ENCODE data around the gene DENND6A. TPM values are rescaled to one million over a fixed set of nuclear protein-coding genes. Genes with fewer than 3 reads are reported as not detected.

DENND6A gene
- total RNA-seq, 2 experiments from 2014 or later, result 25.5 to 34.6 TPM

GRCh38 chr3:57598765-57599360 lies 94.0 kb downstream of the DENND6A start:
- peak overlapping the region; percentile 74 for H3K27ac ChIP-seq (ENCODE audit: low read depth, low read length, poor library complexity, severe bottlenecking)
- DNase-seq (ENCODE audit: low spot score), result no peak
- ChIA-PET POLR2A (interaction anchor here (0.7 to 1.7 kb wide), 6 partner anchors 11 to 165 kb away, joined by 3 to 5 read pairs (median 3); partner anchors contain the start of gene SLMAP), CTCF (ENCODE audit: unreplicated experiment) (no interaction called here)
- H2AFZ ChIP-seq (ENCODE audit: low read length), result no peak overlapping the region
- no peaks in the 10 kb centered on the region for H3K9me3 ChIP-seq (ENCODE audit: low read length)
- H4K20me1 ChIP-seq (ENCODE audit: insufficient read depth, low read length), result peaks cover 23% of the 10 kb centered on the region
- H3K4me1 ChIP-seq (ENCODE audit: insufficient read depth, low read length, poor library complexity, severe bottlenecking), result peaks cover 26% of the 10 kb centered on the region
- no peaks in the 10 kb centered on the region for H3K9me2 ChIP-seq (ENCODE audit: insufficient read depth, low read length)
- intact Hi-C loops (cut with micrococcal nuclease; ENCODE audit: unreplicated experiment), result no loop called here
- H3K79me2 ChIP-seq (ENCODE audit: insufficient read depth, low read depth, low read length), result peaks cover 49% of the 10 kb centered on the region
- peak overlapping the region; percentile 89 for H3K4me2 ChIP-seq (ENCODE audit: low read length)
- peaks cover 22% of the 10 kb centered on the region for H3K36me3 ChIP-seq (ENCODE audit: insufficient read depth, low read length)
- H3K4me3 ChIP-seq (ENCODE audit: low read depth, low read length, poor library complexity, severe bottlenecking), result peak overlapping the region; percentile 84
- TF ChIP-seq, protein P1, sequence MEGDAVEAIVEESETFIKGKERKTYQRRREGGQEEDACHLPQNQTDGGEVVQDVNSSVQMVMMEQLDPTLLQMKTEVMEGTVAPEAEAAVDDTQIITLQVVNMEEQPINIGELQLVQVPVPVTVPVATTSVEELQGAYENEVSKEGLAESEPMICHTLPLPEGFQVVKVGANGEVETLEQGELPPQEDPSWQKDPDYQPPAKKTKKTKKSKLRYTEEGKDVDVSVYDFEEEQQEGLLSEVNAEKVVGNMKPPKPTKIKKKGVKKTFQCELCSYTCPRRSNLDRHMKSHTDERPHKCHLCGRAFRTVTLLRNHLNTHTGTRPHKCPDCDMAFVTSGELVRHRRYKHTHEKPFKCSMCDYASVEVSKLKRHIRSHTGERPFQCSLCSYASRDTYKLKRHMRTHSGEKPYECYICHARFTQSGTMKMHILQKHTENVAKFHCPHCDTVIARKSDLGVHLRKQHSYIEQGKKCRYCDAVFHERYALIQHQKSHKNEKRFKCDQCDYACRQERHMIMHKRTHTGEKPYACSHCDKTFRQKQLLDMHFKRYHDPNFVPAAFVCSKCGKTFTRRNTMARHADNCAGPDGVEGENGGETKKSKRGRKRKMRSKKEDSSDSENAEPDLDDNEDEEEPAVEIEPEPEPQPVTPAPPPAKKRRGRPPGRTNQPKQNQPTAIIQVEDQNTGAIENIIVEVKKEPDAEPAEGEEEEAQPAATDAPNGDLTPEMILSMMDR (conservative IDR thresholded peaks at IDR 0.05; ENCODE audit: low read length), result no peak
- TF ChIP-seq EZH2phosphoT487 (IDR thresholded peaks at IDR 0.05; ENCODE audit: borderline replicate concordance, low read depth, low read length), result no peak
- no TSS peak for BruUV-seq (replicated peaks)

DNA sequence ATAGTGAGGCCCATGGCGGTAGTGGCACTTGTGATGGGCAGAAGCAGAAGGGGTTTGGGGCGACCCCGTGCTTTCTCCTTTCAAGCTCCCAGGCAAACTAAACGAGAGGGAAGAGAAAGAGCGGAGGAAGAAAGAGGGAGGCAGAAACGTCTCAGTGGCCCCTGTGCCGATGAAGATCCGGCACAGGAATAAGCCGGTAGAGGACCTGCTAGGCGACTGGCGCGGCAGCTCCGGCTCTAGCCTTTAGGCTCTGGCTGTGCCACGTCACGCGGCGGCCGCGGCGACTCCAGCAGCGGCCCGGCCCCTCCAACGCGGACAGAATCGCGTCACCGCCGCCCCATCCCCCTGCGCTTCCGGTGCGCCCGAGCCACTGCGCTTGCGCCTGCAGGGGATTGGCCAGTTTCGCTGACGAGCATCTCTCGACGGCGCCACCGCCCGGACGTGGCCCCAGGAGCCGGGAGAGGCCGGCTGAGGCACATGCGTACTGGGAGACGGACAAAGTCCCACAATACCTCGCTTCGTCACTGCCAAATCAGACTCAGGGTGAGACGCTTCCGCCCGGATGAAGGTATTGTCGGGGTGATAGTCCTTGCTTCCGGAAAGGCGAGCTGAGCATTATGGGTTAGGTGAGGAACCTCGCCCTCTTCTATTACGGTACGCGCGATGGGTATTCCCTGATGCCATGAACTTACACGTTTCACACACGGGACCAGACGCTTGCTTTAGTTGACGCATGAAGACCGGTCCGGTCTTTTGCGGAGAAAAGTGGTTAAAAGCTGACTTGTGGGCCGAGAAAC lies 95.6 kb downstream of the DENND6A start, which contains the start of gene ARF4:
Gene ARF4 (minus strand): TSS at position 218 of the 797 bp plus-strand sequence. CDS start 204 bp downstream, at position 14.
- peaks cover 32% of the 10 kb centered on the region for H4K20me1 ChIP-seq (ENCODE audit: insufficient read depth, low read length)
- BruUV-seq (replicated peaks), result no TSS peak
- peaks cover 64% of the 10 kb centered on the region for H3K79me2 ChIP-seq (ENCODE audit: insufficient read depth, low read depth, low read length)
- peaks cover 35% of the 10 kb centered on the region; the same call in 1 of the 2 replicates for H3K36me3 ChIP-seq (ENCODE audit: insufficient read depth, low read length)
- H3K9me2 ChIP-seq (ENCODE audit: insufficient read depth, low read length), result no peaks in the 10 kb centered on the region
- intact Hi-C loops (cut with micrococcal nuclease; ENCODE audit: unreplicated experiment), result loop anchor here (1.0 to 2.0 kb wide), 4 partner anchors 40 to 369 kb away; partner anchors contain the start of gene SLMAP
- no peak for TF ChIP-seq EZH2phosphoT487 (IDR thresholded peaks at IDR 0.05; ENCODE audit: borderline replicate concordance, low read depth, low read length)
- TF ChIP-seq, protein P1 (conservative IDR thresholded peaks at IDR 0.05; ENCODE audit: low read length), result peak; percentile 43; the same call in 1 of the 2 replicates
- CTCF ChIA-PET (ENCODE audit: unreplicated experiment), result interaction anchor here (0.6 kb wide), 1 partner anchor 865 kb away, joined by 3 read pairs; no protein-coding TSS in a partner anchor
- H3K4me3 ChIP-seq (ENCODE audit: low read depth, low read length, poor library complexity, severe bottlenecking), result peak within 1 kb of the TSS; percentile 90
- POLR2A ChIA-PET, result interaction anchor here (0.7 to 2.1 kb wide), 5 partner anchors 15 to 214 kb away, joined by 3 to 7 read pairs (median 4); partner anchors contain the start of gene PDE12
- no peaks in the 10 kb centered on the region for H3K9me3 ChIP-seq (ENCODE audit: low read length)
- peak; percentile 99 for DNase-seq (ENCODE audit: low spot score)
- peak within 1 kb of the TSS; percentile 74 for H3K27ac ChIP-seq (ENCODE audit: low read depth, low read length, poor library complexity, severe bottlenecking)
- H3K4me2 ChIP-seq (ENCODE audit: low read length), result peak within 1 kb of the TSS; percentile 94
- peaks cover 32% of the 10 kb centered on the region for H3K4me1 ChIP-seq (ENCODE audit: insufficient read depth, low read length, poor library complexity, severe bottlenecking)
- H2AFZ ChIP-seq (ENCODE audit: low read length), result peak within 1 kb of the TSS; percentile 90

Measured in OCI-LY7 (cell line).